Effector memory CD8-positive, alpha-beta T cell (primary cell): Measurements from ENCODE around the gene CHD9NB.
"Not testable (repeated sequence)": the region's sequence is repeated elsewhere in the genome, so short reads cannot be mapped to it uniquely, and the experiment has no call there.

Experiments
- ATAC-seq: fragments of 150-1000 bp; cut with Tn5 transposase; replicated peaks from 2 replicates; pipeline ENCODE4 v1.10.0; 2021; ENCODE audit warnings: mild to moderate bottlenecking, moderate library complexity
- DNase-seq, 3 experiments: peaks; one replicate each; pipeline ENCODE4 v3.0.0; 2021
- H3K27ac Mint-ChIP-seq, 2 donors: one replicate each; pipeline ENCODE4 v1.8.0; 2022; ENCODE audit warnings: mild to moderate bottlenecking in 2 of 2, mixed read lengths in 2 of 2, moderate library complexity in 2 of 2
- H3K27me3 Mint-ChIP-seq, 2 donors: one replicate each; pipeline ENCODE4 v1.8.0; 2022; ENCODE audit warnings: mixed read lengths in 2 of 2
- H3K36me3 Mint-ChIP-seq: one replicate; pipeline ENCODE4 v1.8.0; 2022; ENCODE audit warnings: mild to moderate bottlenecking, moderate library complexity, mixed read lengths; ENCODE audit not compliant: insufficient read depth
- H3K4me1 Mint-ChIP-seq, 2 donors: one replicate each; pipeline ENCODE4 v1.8.0; 2022; ENCODE audit warnings: low read depth in 2 of 2, mixed read lengths in 2 of 2
- H3K4me3 Mint-ChIP-seq, 2 donors: one replicate each; pipeline ENCODE4 v1.8.0; 2022; ENCODE audit warnings: mild to moderate bottlenecking in 2 of 2, mixed read lengths in 2 of 2, moderate library complexity in 2 of 2
- H3K9me3 Mint-ChIP-seq, 2 donors: one replicate each; pipeline ENCODE4 v1.8.0; 2022; ENCODE audit warnings: mixed read lengths in 2 of 2

The CHD9NB gene

GRCh38 chr16:53045341-53046220 lies 7.1 kb downstream of the CHD9NB start:
- Mint-ChIP-seq H3K27me3 (peaks cover 17 to 35% of the 10 kb centered on the region in 2 donors), H3K9me3 (no peaks in the 10 kb centered on the region), H3K4me3 (no peak overlapping the region), H3K36me3 (no peaks in the 10 kb centered on the region), H3K4me1 (peaks cover 0 to 3% of the 10 kb centered on the region in 2 donors), H3K27ac (no peak overlapping the region)
- ATAC-seq (no peak), DNase-seq (no peak)

- DNase-seq: no peak
- Mint-ChIP-seq H3K9me3 (no peaks in the 10 kb centered on the region), H3K27me3 (peaks cover 17 to 35% of the 10 kb centered on the region in 2 donors), H3K4me1 (peaks cover 0 to 3% of the 10 kb centered on the region in 2 donors), H3K36me3 (no peaks in the 10 kb centered on the region), H3K27ac (no peak overlapping the region), H3K4me3 (no peak overlapping the region)
- no peak for ATAC-seq
Measured at GRCh38 chr16:53043986-53044601, 8.6 kb downstream of the CHD9NB start.

GRCh38 chr16:53043428-53043831 lies 9.3 kb downstream of the CHD9NB start:
- H3K27ac Mint-ChIP-seq: no peak overlapping the region
- H3K9me3 Mint-ChIP-seq: no peaks in the 10 kb centered on the region
- no peaks in the 10 kb centered on the region for H3K36me3 Mint-ChIP-seq
- no peak for DNase-seq
- ATAC-seq: no peak
- peaks cover 0 to 3% of the 10 kb centered on the region in 2 donors for H3K4me1 Mint-ChIP-seq
- H3K27me3 Mint-ChIP-seq: peaks cover 17 to 35% of the 10 kb centered on the region in 2 donors
- H3K4me3 Mint-ChIP-seq: no peak overlapping the region

GRCh38 chr16:53042235-53042701 lies 10.4 kb downstream of the CHD9NB start:
- Mint-ChIP-seq H3K27me3 (peaks cover 14 to 29% of the 10 kb centered on the region in 2 donors), H3K4me3 (no peak overlapping the region), H3K9me3 (no peaks in the 10 kb centered on the region), H3K36me3 (no peaks in the 10 kb centered on the region), H3K27ac (no peak overlapping the region), H3K4me1 (peaks cover 0 to 3% of the 10 kb centered on the region in 2 donors)
- DNase-seq (no peak), ATAC-seq (no peak)

- H3K4me3 Mint-ChIP-seq: no peak overlapping the region
- no peaks in the 10 kb centered on the region for H3K36me3 Mint-ChIP-seq
- H3K27me3 Mint-ChIP-seq: peaks cover 17 to 28% of the 10 kb centered on the region in 2 donors
- ATAC-seq (no peak), DNase-seq (no peak)
- no peak overlapping the region for H3K27ac Mint-ChIP-seq
- no peaks in the 10 kb centered on the region for H3K9me3 Mint-ChIP-seq
- H3K4me1 Mint-ChIP-seq: peaks cover 0 to 3% of the 10 kb centered on the region in 2 donors
Measured at GRCh38 chr16:53041320-53042051, 11.2 kb downstream of the CHD9NB start.

GRCh38 chr16:53040788-53041187 lies 11.9 kb downstream of the CHD9NB start:
- ATAC-seq (no peak), DNase-seq (no peak)
- Mint-ChIP-seq H3K27me3 (peaks cover 21 to 23% of the 10 kb centered on the region in 2 donors), H3K4me1 (peaks cover 0 to 3% of the 10 kb centered on the region in 2 donors), H3K27ac (no peak overlapping the region), H3K9me3 (no peaks in the 10 kb centered on the region), H3K36me3 (no peaks in the 10 kb centered on the region), H3K4me3 (no peak overlapping the region)

GRCh38 chr16:53036711-53037110 lies 16.0 kb downstream of the CHD9NB start:
- not testable (repeated sequence) for H3K4me1 Mint-ChIP-seq, H3K9me3 Mint-ChIP-seq, H3K36me3 Mint-ChIP-seq, DNase-seq, H3K27ac Mint-ChIP-seq, ATAC-seq, H3K4me3 Mint-ChIP-seq
- H3K27me3 Mint-ChIP-seq: peaks cover 24 to 32% of the 10 kb centered on the region in 2 donors

- no peak overlapping the region for H3K27ac Mint-ChIP-seq
- ATAC-seq (no peak), DNase-seq (no peak)
- no peak overlapping the region for H3K4me3 Mint-ChIP-seq
- H3K9me3 Mint-ChIP-seq: no peaks in the 10 kb centered on the region
- H3K4me1 Mint-ChIP-seq: peaks cover 0 to 1% of the 10 kb centered on the region in 2 donors
- peaks cover 31 to 38% of the 10 kb centered on the region in 2 donors for H3K27me3 Mint-ChIP-seq
- H3K36me3 Mint-ChIP-seq: no peaks in the 10 kb centered on the region
Measured at GRCh38 chr16:53036066-53036465, 16.6 kb downstream of the CHD9NB start.

GRCh38 chr16:53035176-53035942 lies 17.3 kb downstream of the CHD9NB start:
- Mint-ChIP-seq H3K9me3 (no peaks in the 10 kb centered on the region), H3K27me3 (peaks cover 34 to 38% of the 10 kb centered on the region in 2 donors), H3K4me3 (no peak overlapping the region), H3K4me1 (peaks cover 0 to 1% of the 10 kb centered on the region in 2 donors), H3K36me3 (no peaks in the 10 kb centered on the region), H3K27ac (no peak overlapping the region)
- ATAC-seq (no peak), DNase-seq (no peak)

GRCh38 chr16:53034306-53034705 lies 18.4 kb downstream of the CHD9NB start:
- no peak overlapping the region for H3K27ac Mint-ChIP-seq
- H3K9me3 Mint-ChIP-seq: no peaks in the 10 kb centered on the region
- ATAC-seq (no peak), DNase-seq (no peak)
- peaks cover 34 to 38% of the 10 kb centered on the region in 2 donors for H3K27me3 Mint-ChIP-seq
- H3K4me1 Mint-ChIP-seq: peaks cover 0 to 1% of the 10 kb centered on the region in 2 donors
- H3K36me3 Mint-ChIP-seq: no peaks in the 10 kb centered on the region
- no peak overlapping the region for H3K4me3 Mint-ChIP-seq

GRCh38 chr16:53031323-53031942 lies 21.3 kb downstream of the CHD9NB start:
- H3K27ac Mint-ChIP-seq: no peak overlapping the region
- no peaks in the 10 kb centered on the region for H3K9me3 Mint-ChIP-seq
- DNase-seq (no peak), ATAC-seq (no peak)
- no peak overlapping the region for H3K4me3 Mint-ChIP-seq
- H3K27me3 Mint-ChIP-seq: peaks cover 31 to 40% of the 10 kb centered on the region in 2 donors
- H3K36me3 Mint-ChIP-seq: no peaks in the 10 kb centered on the region
- H3K4me1 Mint-ChIP-seq: peaks cover 0 to 1% of the 10 kb centered on the region in 2 donors

- H3K27ac Mint-ChIP-seq: no peak overlapping the region
- peaks cover 21 to 37% of the 10 kb centered on the region in 2 donors for H3K27me3 Mint-ChIP-seq
- no peak for ATAC-seq
Measured at GRCh38 chr16:53029971-53030370, 22.7 kb downstream of the CHD9NB start.

More at GRCh38 chr16:53029971-53030370, 22.7 kb downstream of the CHD9NB start:
- Mint-ChIP-seq H3K4me3 (no peak overlapping the region), H3K4me1 (peaks cover 0 to 1% of the 10 kb centered on the region in 2 donors), H3K9me3 (no peaks in the 10 kb centered on the region), H3K36me3 (peaks cover 3% of the 10 kb centered on the region)
- DNase-seq: no peak
